GM10266 (cell line): Measurements from ENCODE around the gene NGEF.

ENCODE experiments used
- DNase-seq: peaks from one replicate; pipeline ENCODE4 v3.0.0; 2012; ENCODE audit errors: extremely low spot score
- TF ChIP-seq, protein P1 (sequence below): IDR thresholded peaks from 2 replicates; pipeline ENCODE4 v1.5.1; 2012; ENCODE audit warnings: mild to moderate bottlenecking, low read depth; ENCODE audit not compliant: control insufficient read depth, insufficient read depth; ENCODE audit errors: missing control alignments

The NGEF gene

DNA sequence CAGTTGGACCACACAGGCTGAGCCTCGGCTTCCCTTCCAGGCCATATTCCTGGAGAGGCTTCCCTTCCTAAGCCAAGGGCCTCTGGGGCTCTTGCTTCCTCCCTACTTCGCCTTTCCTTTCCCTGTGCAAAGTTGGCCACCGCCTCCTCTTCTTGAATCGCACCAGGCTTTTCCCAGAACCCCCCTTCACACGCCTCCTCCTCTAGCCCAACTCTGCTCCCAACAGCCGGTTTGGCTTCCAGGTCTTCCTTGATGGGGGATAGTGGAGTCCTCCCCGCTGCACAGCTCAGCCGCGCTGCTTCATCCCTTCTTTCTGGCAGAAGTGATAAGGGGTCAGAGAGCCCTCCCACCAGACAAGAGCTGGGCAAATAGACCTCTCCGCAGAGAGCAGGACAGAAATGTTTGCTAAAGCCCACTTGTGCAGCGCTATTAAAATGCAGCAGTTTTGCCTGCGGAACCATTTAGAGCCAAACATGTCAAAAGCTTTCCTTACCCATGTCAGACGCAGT, 86.6 kb downstream of the NGEF start:
- DNase-seq = no peak
- TF ChIP-seq, protein P1, sequence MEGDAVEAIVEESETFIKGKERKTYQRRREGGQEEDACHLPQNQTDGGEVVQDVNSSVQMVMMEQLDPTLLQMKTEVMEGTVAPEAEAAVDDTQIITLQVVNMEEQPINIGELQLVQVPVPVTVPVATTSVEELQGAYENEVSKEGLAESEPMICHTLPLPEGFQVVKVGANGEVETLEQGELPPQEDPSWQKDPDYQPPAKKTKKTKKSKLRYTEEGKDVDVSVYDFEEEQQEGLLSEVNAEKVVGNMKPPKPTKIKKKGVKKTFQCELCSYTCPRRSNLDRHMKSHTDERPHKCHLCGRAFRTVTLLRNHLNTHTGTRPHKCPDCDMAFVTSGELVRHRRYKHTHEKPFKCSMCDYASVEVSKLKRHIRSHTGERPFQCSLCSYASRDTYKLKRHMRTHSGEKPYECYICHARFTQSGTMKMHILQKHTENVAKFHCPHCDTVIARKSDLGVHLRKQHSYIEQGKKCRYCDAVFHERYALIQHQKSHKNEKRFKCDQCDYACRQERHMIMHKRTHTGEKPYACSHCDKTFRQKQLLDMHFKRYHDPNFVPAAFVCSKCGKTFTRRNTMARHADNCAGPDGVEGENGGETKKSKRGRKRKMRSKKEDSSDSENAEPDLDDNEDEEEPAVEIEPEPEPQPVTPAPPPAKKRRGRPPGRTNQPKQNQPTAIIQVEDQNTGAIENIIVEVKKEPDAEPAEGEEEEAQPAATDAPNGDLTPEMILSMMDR = no peak

DNA sequence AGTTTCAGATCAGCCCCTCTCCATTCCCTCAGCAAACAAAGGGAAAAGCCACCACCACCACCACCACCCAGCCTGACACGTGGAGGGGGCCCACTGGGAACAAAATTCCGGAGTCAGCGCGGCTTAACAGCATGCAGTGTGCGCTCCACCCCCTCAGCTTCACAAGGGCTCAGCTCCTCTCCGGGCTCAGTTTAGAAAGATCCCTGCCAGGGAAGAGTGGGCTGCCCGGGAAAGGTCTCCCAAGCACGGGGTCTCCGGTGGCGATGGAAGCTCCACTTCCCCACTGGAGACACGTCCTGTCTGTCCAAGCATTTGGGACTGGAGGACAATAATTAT, 87.3 kb downstream of the NGEF start:
- TF ChIP-seq, protein P1 = no peak
- no peak for DNase-seq

DNA sequence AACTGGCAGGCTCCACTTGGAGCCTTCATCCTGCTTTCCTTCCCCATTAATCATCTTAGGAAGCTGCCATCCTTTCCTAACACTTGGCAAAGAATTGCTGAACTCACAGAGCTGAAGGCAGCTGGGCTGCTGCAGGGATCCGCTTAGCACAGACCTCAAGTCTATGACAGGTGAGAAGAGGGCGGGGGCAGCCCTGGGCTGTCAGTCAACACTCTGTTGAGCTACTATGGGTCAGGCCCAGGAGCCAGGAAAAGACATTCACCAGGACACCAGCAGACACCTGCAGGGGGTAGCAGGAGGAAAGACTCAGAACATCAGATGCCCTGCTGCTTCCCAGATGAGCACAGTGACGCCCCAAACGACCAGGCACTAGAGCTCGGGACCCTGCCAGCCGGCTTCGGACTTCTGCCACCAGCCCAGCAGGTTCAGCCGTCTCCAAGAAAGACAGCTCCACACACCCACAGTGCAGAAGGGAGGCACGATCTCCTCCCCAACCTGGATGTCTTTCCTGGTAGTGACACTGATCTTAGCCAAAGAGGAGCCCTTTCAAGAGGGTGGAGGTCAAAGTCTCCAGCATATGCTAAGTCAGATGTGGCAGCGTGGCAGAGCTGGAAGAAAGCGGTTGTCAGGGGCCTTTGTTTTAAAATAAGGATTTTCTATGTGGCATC, 87.8 kb downstream of the NGEF start:
- DNase-seq = no peak
- TF ChIP-seq, protein P1 = no peak

DNA sequence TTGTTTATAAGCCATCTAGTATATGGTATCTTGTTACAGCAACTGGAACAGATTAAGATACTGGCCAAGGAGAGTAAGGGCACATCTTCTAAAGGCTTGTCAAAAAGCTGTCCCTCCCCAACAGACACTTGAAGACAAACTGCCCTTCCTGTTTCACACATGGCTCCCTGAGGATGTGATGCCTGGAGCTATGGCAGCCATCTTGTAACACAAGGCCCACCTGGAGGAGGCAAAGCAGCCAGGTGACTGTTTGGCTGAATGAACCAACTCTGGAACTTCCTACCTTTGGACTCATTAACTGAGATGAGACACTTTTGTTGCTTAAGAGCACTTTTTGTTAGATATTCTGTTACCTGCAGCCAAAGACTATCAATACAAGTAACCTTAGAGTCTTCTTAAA, 88.6 kb downstream of the NGEF start:
- DNase-seq = no peak
- TF ChIP-seq, protein P1 = no peak

DNA sequence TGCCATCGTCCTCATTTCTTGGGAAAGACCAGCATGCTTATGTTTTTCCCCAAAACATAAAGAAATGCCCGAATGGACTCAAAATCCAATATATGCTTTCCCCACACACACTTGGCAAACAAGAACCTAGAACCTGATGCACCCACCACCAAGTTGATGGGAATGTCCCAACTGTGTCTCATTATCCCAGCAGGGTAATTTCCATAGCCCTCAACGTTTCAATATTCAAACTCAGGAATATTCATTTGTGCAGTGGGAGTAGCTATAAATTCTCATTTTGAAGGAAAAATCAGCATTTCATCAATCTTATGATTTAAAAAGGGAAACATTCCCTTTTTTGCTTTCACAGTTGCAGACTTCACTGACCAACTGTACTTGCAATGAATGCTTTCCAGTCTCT, 92.3 kb downstream of the NGEF start:
- TF ChIP-seq, protein P1 = no peak
- DNase-seq = no peak

DNA sequence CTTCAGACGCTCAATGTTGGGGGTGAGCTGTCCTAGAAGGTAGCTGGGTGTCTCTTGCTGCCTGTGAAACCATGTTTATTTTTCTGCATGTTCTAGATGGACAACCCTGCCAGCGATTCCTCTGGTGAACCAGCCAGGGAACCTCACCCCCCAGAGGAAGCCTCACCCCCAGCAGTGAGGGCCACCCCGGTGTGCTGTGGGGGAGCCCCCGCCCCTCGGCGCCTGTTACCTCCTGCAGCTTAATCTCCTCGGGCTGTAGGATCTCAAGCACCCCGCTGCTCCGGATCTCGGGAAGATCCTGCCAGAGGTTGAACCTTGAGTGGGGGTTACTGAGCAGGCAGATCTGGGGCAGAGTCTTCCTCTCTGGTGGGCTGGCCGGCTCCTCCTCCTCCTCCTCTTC, 93.0 kb downstream of the NGEF start:
- TF ChIP-seq, protein P1 = no peak
- DNase-seq = no peak

DNA sequence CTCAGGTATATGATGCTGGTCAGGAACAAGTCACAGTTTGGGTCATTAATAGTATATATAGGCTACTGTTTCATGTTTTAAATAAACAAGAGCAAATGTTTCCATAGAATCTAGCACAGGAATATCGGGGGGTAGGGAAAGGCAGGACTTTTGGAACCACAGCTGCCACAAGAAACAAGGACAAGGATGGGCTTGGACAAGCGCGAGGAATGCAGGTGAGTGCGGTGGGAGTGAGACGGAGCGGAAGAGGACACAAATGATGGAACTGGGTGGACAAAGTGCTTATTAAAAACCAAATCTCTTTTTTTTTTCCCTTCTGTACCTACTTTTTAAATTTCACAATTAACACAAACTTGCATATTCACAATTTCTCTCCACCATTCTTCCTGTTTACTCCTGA, 93.9 kb downstream of the NGEF start:
- TF ChIP-seq, protein P1 = no peak
- DNase-seq = no peak
